ENCODE measurements around the gene DOCK11. TPM values are rescaled to one million over a fixed set of nuclear protein-coding genes. Genes with fewer than 3 reads are reported as not detected.

The DOCK11 gene
- total RNA-seq, 8 experiments from 2014 or later: 13.6 to 58.2 (median 22.5) TPM

- Histone ChIP-seq H3K4me1 (replicated peaks in 1 of 2) (no peaks in the 10 kb centered on the region), H3K4me3 (no peak overlapping the region), H3K27ac (no peak overlapping the region)
- in situ Hi-C loops (cut with MboI; ENCODE audit: low pct_unique_long_range_greater_than_20kb in 2 of 9, low sequenced_read_pairs in 9 of 9, unreplicated experiment in 9 of 9): loop anchor here in 2 of 9 experiments (25.0 kb wide), 2 partner anchors 108 to 133 kb away; partner anchors contain the start of gene DOCK11 (in 1 of the 2)
- 26 to 100% (median 100%) methylated on average over 1 to 4 of the region's 4 CpGs; no CpG with 5 or more reads in 6 of the 10 experiments for WGBS, 10 experiments
- ATAC-seq (replicated peaks in 6 of 8): peak in 1 of 8 experiments; percentile 45
These were observed 99.2 kb downstream of the DOCK11 start for GRCh38 chrX:118594697-118595420.

- no peak overlapping the region for H3K27ac ChIP-seq
- H3K4me3 ChIP-seq: no peak overlapping the region
- WGBS, 10 experiments: 0 to 100% (median 80%) methylated on average over 1 to 5 of the region's 7 CpGs; no CpG with 5 or more reads in 4 of the 10 experiments
- ATAC-seq (replicated peaks in 6 of 8): no peak
- H3K4me1 ChIP-seq (replicated peaks in 1 of 2): no peaks in the 10 kb centered on the region
- in situ Hi-C loops (cut with MboI; ENCODE audit: low pct_unique_long_range_greater_than_20kb in 2 of 9, low sequenced_read_pairs in 9 of 9, unreplicated experiment in 9 of 9): loop anchor here in 2 of 9 experiments (25.0 kb wide), 2 partner anchors 108 to 133 kb away; partner anchors contain the start of gene DOCK11 (in 1 of the 2)
These were observed 100.0 kb downstream of the DOCK11 start for GRCh38 chrX:118595501-118596042.

- Histone ChIP-seq H3K27ac (no peak overlapping the region), H3K4me1 (replicated peaks in 1 of 2) (no peaks in the 10 kb centered on the region), H3K4me3 (no peak overlapping the region)
- ATAC-seq (replicated peaks in 6 of 8): no peak
- in situ Hi-C loops (cut with MboI; ENCODE audit: low pct_unique_long_range_greater_than_20kb in 2 of 9, low sequenced_read_pairs in 9 of 9, unreplicated experiment in 9 of 9): loop anchor here in 2 of 9 experiments (25.0 kb wide), 2 partner anchors 109 to 134 kb away; partner anchors contain the start of gene DOCK11 (in 1 of the 2)
These were observed 100.8 kb downstream of the DOCK11 start for GRCh38 chrX:118596390-118596789.

GRCh38 chrX:118603981-118604380, 108.4 kb downstream of the DOCK11 start:
- no peaks in the 10 kb centered on the region for H3K4me1 ChIP-seq (replicated peaks in 1 of 2)
- no peak overlapping the region for H3K27ac ChIP-seq
- WGBS, 10 experiments: 0 to 50% (median 14%) methylated on average over 1 to 5 of the region's 7 CpGs; no CpG with 5 or more reads in 4 of the 10 experiments
- in situ Hi-C loops (cut with MboI; ENCODE audit: low pct_unique_long_range_greater_than_20kb in 2 of 9, low sequenced_read_pairs in 9 of 9, unreplicated experiment in 9 of 9): no loop called here
- no peak overlapping the region for H3K4me3 ChIP-seq
- peak in 5 of 8 experiments; percentile 33 to 76 (median 57) for ATAC-seq (replicated peaks in 6 of 8)

GRCh38 chrX:118612290-118612689, 116.7 kb downstream of the DOCK11 start:
- no peaks in the 10 kb centered on the region for H3K4me1 ChIP-seq (replicated peaks in 1 of 2)
- 40 to 100% (median 80%) methylated on average over 1 to 2 of the region's 2 CpGs; no CpG with 5 or more reads in 5 of the 10 experiments for WGBS, 10 experiments
- ATAC-seq (replicated peaks in 6 of 8): no peak
- in situ Hi-C loops (cut with MboI; ENCODE audit: low pct_unique_long_range_greater_than_20kb in 2 of 9, low sequenced_read_pairs in 9 of 9, unreplicated experiment in 9 of 9): no loop called here
- H3K27ac ChIP-seq: no peak overlapping the region
- H3K4me3 ChIP-seq: no peak overlapping the region

GRCh38 chrX:118614150-118614549, 118.5 kb downstream of the DOCK11 start:
- no peak overlapping the region for H3K4me3 ChIP-seq
- no peak overlapping the region for H3K27ac ChIP-seq
- in situ Hi-C loops (cut with MboI; ENCODE audit: low pct_unique_long_range_greater_than_20kb in 2 of 9, low sequenced_read_pairs in 9 of 9, unreplicated experiment in 9 of 9): no loop called here
- no peak for ATAC-seq (replicated peaks in 6 of 8)
- H3K4me1 ChIP-seq (replicated peaks in 1 of 2): no peaks in the 10 kb centered on the region
- 40 to 100% (median 78%) methylated on average over 1 of the region's 1 CpG; no CpG with 5 or more reads in 7 of the 10 experiments for WGBS, 10 experiments

- in situ Hi-C loops (cut with MboI; ENCODE audit: low pct_unique_long_range_greater_than_20kb in 2 of 9, low sequenced_read_pairs in 9 of 9, unreplicated experiment in 9 of 9): no loop called here
- no peak overlapping the region for H3K27ac ChIP-seq
- ATAC-seq (replicated peaks in 6 of 8): no peak
- no peak overlapping the region for H3K4me3 ChIP-seq
- WGBS, 10 experiments: 67 to 100% (median 80%) methylated on average over 1 to 3 of the region's 3 CpGs; no CpG with 5 or more reads in 5 of the 10 experiments
- no peaks in the 10 kb centered on the region for H3K4me1 ChIP-seq (replicated peaks in 1 of 2)
These were observed 119.5 kb downstream of the DOCK11 start for GRCh38 chrX:118615141-118615540.

- in situ Hi-C loops (cut with MboI; ENCODE audit: low pct_unique_long_range_greater_than_20kb in 2 of 9, low sequenced_read_pairs in 9 of 9, unreplicated experiment in 9 of 9): no loop called here
These were observed 125.6 kb downstream of the DOCK11 start for GRCh38 chrX:118621081-118621759.

GRCh38 chrX:118623062-118623461, 127.4 kb downstream of the DOCK11 start:
- in situ Hi-C loops (cut with MboI; ENCODE audit: low pct_unique_long_range_greater_than_20kb in 2 of 9, low sequenced_read_pairs in 9 of 9, unreplicated experiment in 9 of 9): no loop called here
- 58 to 100% (median 81%) methylated on average over 1 to 3 of the region's 3 CpGs; no CpG with 5 or more reads in 6 of the 10 experiments for WGBS, 10 experiments
- H3K4me3 ChIP-seq: no peak overlapping the region
- H3K27ac ChIP-seq: no peak overlapping the region
- ATAC-seq (replicated peaks in 6 of 8): peak in 2 of 8 experiments; percentile 69 to 71
- no peaks in the 10 kb centered on the region for H3K4me1 ChIP-seq (replicated peaks in 1 of 2)

More at GRCh38 chrX:118621081-118621759, 125.6 kb downstream of the DOCK11 start:
- no peak overlapping the region for H3K4me3 ChIP-seq
- no peak overlapping the region for H3K27ac ChIP-seq
- 0 to 100% (median 50%) methylated on average over 1 to 8 of the region's 8 CpGs; no CpG with 5 or more reads in 3 of the 10 experiments for WGBS, 10 experiments
- ATAC-seq (replicated peaks in 6 of 8): no peak
- no peaks in the 10 kb centered on the region for H3K4me1 ChIP-seq (replicated peaks in 1 of 2)

GRCh38 chrX:118626346-118626745, 130.7 kb downstream of the DOCK11 start:
- 57% methylated on average over 2 of the region's 4 CpGs; no CpG with 5 or more reads in 9 of the 10 experiments for WGBS, 10 experiments
- H3K4me1 ChIP-seq (replicated peaks in 1 of 2): no peaks in the 10 kb centered on the region
- no peak for ATAC-seq (replicated peaks in 6 of 8)
- H3K27ac ChIP-seq: no peak overlapping the region
- in situ Hi-C loops (cut with MboI; ENCODE audit: low pct_unique_long_range_greater_than_20kb in 2 of 9, low sequenced_read_pairs in 9 of 9, unreplicated experiment in 9 of 9): loop anchor here in 1 of 9 experiments (25.0 kb wide), 1 partner anchor 186 kb away; the partner anchor contains the start of gene ZCCHC12
- H3K4me3 ChIP-seq: no peak overlapping the region

- Histone ChIP-seq H3K4me3 (no peak overlapping the region), H3K4me1 (replicated peaks in 1 of 2) (no peaks in the 10 kb centered on the region), H3K27ac (no peak overlapping the region)
- WGBS, 10 experiments: 17 to 100% (median 53%) methylated on average over 1 to 5 of the region's 5 CpGs; no CpG with 5 or more reads in 4 of the 10 experiments
- in situ Hi-C loops (cut with MboI; ENCODE audit: low pct_unique_long_range_greater_than_20kb in 2 of 9, low sequenced_read_pairs in 9 of 9, unreplicated experiment in 9 of 9): loop anchor here in 1 of 9 experiments (25.0 kb wide), 1 partner anchor 185 kb away; the partner anchor contains the start of gene ZCCHC12
- no peak for ATAC-seq (replicated peaks in 6 of 8)
These were observed 131.6 kb downstream of the DOCK11 start for GRCh38 chrX:118627084-118627758.

GRCh38 chrX:118630848-118631247, 135.2 kb downstream of the DOCK11 start:
- Histone ChIP-seq H3K27ac (no peak overlapping the region), H3K4me1 (replicated peaks in 1 of 2) (no peaks in the 10 kb centered on the region), H3K4me3 (no peak overlapping the region)
- in situ Hi-C loops (cut with MboI; ENCODE audit: low pct_unique_long_range_greater_than_20kb in 2 of 9, low sequenced_read_pairs in 9 of 9, unreplicated experiment in 9 of 9): loop anchor here in 1 of 9 experiments (25.0 kb wide), 1 partner anchor 181 kb away; the partner anchor contains the start of gene ZCCHC12
- no peak for ATAC-seq (replicated peaks in 6 of 8)
- WGBS, 10 experiments: 61 to 100% (median 89%) methylated on average over 3 to 7 of the region's 7 CpGs; no CpG with 5 or more reads in 4 of the 10 experiments

Measured in motor neuron (in vitro differentiated cells).